Measurements from ENCODE around the gene SLC24A3. TPM values are rescaled to one million over a fixed set of nuclear protein-coding genes. Genes with fewer than 3 reads are reported as not detected.

SLC24A3 gene
- total RNA-seq, 1 experiment from 2014 or later = not detected

DNA sequence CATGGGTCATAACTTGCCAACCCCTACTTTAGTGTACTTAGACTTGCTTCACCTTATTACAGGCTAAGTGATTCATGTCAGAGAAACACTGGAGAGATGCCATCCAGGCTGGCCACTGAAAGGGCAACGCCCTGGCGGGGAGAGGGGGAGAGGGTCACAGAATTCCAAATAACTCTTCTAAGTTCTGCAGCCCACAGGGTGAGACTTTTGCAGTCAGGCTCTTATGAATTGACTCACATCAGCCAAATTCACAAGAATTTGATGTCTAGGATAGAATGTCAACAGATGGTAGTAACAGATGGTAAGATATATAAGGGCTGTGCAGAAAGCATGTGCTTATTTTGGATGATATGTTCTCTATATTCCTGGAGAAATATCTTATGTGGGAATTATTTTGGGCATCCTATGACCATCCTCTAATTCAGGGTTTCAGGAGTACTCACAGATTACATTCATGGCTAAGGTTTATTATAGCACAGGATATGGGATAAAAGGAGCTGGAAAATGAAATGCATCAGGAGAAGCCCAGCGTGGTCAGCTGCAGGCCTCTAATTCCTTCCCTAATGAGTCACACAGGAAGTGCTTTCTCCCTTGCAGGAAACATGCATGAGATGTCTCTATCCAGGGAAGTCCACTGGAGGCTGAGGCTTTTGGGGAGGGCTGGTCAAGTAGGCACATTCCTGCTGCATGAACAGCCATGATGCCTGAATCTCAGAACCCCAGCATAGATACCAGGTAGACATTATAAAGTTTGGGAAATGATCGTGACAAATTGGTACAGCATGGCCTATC, 486.9 kb downstream of the SLC24A3 start:
- H3K4me1 ChIP-seq (replicated peaks) = peaks cover 21% of the 10 kb centered on the region
- H3K27me3 ChIP-seq (replicated peaks) = no peaks in the 10 kb centered on the region
- no peaks in the 10 kb centered on the region; the same call in 1 of the 2 replicates for H3K9me3 ChIP-seq (replicated peaks)
- peak overlapping the region; percentile 55 for H3K27ac ChIP-seq
- peak; percentile 61 to 83 for DNase-seq (ENCODE audit: low read depth in 1 of 2, low spot score in 2 of 2)
- no peak overlapping the region for H3K4me3 ChIP-seq
- H3K36me3 ChIP-seq = no peaks in the 10 kb centered on the region

- Histone ChIP-seq H3K4me1 (replicated peaks) (peaks cover 21% of the 10 kb centered on the region), H3K4me3 (no peak overlapping the region), H3K27me3 (replicated peaks) (no peaks in the 10 kb centered on the region), H3K36me3 (no peaks in the 10 kb centered on the region), H3K27ac (no peak overlapping the region), H3K9me3 (replicated peaks) (no peaks in the 10 kb centered on the region; the same call in 1 of the 2 replicates)
- DNase-seq (ENCODE audit: low read depth in 1 of 2, low spot score in 2 of 2) = no peak
Measured at GRCh38 chr20:19701429-19701828, 489.0 kb downstream of the SLC24A3 start.

DNA sequence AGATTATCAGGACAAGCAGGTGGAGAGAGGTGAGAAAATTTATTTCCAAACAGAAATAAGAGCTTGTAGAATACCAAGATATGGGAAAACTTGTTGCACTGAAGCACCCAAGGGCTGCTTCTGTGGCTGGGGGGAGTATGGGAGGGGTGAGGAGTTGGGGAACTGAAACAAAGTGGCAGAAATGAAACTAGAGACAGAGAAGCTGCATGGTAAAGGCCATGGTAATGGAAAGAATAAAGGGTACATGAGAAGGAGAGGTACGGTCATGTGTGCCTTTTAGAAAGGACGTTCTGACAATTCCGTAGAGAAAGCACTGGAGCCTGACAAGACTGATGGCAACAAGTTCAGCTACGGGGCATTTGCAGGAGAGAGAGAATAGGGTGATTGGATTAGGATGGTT, 494.0 kb downstream of the SLC24A3 start:
- H3K36me3 ChIP-seq = no peaks in the 10 kb centered on the region
- no peak overlapping the region for H3K4me3 ChIP-seq
- H3K4me1 ChIP-seq (replicated peaks) = no peaks in the 10 kb centered on the region
- no peak overlapping the region for H3K27ac ChIP-seq
- H3K27me3 ChIP-seq (replicated peaks) = 0 out of 2 replicates have a peak, but pooled peaks cover 5% of the 10 kb centered on the region
- no peaks in the 10 kb centered on the region; the same call in 1 of the 2 replicates for H3K9me3 ChIP-seq (replicated peaks)
- DNase-seq (ENCODE audit: low read depth in 1 of 2, low spot score in 2 of 2) = no peak

- Histone ChIP-seq H3K4me3 (no peak overlapping the region), H3K4me1 (replicated peaks) (no peaks in the 10 kb centered on the region), H3K27me3 (replicated peaks) (0 out of 2 replicates have a peak, but pooled peaks cover 5% of the 10 kb centered on the region), H3K36me3 (no peaks in the 10 kb centered on the region), H3K9me3 (replicated peaks) (no peaks in the 10 kb centered on the region), H3K27ac (no peak overlapping the region)
- DNase-seq (ENCODE audit: low read depth in 1 of 2, low spot score in 2 of 2) = no peak
Measured at GRCh38 chr20:19709635-19710335, 497.3 kb downstream of the SLC24A3 start.

DNA sequence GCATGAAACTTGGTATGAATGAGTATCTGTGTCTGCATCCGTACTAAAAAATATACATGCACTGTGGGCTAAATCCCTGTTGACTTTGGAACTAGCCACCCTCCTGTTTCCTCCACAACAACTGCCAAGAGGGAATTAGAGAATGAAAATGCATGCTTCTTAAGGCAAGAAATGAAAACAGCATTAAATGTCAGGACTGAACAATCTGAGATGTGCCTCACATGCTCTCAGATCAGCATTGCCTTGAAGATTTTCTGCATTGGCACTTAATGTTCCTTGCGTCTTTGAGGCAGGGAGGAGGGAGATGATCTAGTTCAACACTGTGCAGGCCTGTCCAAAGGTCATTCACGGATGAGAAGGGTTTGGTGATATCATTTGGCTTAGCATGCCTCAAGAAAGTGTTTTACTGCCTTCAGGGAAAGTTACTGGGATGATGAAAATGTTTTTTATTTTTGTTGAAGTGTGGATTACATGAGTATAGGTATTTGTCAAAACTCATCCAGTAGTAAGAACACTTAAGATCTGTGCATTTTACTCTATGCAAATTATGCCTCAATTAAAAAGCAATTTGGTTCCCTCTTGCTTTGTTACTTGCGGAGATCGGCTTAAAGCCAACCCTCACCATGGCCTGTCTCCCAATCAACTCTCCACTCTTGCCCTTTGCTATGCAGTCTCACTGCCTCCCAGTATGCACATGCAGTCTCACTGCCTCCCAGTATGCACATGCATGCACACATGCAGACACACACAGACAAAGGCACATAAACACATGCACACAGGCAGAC, 498.1 kb downstream of the SLC24A3 start:
- H3K27me3 ChIP-seq (replicated peaks) = 0 out of 2 replicates have a peak, but pooled peaks cover 5% of the 10 kb centered on the region
- H3K4me1 ChIP-seq (replicated peaks) = no peaks in the 10 kb centered on the region
- no peak overlapping the region for H3K27ac ChIP-seq
- no peak overlapping the region for H3K4me3 ChIP-seq
- DNase-seq (ENCODE audit: low read depth in 1 of 2, low spot score in 2 of 2) = no peak
- no peaks in the 10 kb centered on the region for H3K36me3 ChIP-seq
- H3K9me3 ChIP-seq (replicated peaks) = no peaks in the 10 kb centered on the region

DNA sequence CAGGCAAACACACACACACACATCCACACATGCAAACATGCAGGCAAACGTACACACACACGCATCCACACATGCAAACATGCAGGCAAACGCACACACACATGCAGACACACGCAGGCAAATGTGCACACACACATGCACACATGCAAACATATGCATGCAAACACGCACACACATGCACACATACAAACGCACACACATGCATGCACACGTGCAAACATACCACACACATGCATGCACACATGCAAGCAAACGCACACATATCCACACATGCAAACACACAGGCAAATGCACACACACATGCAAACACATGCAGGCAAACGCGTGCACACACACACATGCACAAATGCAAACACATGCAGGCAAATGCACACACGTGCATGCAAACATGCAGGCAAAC, 498.7 kb downstream of the SLC24A3 start:
- no peak overlapping the region for H3K27ac ChIP-seq
- H3K27me3 ChIP-seq (replicated peaks) = 0 out of 2 replicates have a peak, but pooled peaks cover 5% of the 10 kb centered on the region
- H3K9me3 ChIP-seq (replicated peaks) = peaks cover 3% of the 10 kb centered on the region; the same call in 1 of the 2 replicates
- no peak overlapping the region for H3K4me3 ChIP-seq
- H3K4me1 ChIP-seq (replicated peaks) = no peaks in the 10 kb centered on the region
- no peak for DNase-seq (ENCODE audit: low read depth in 1 of 2, low spot score in 2 of 2)
- no peaks in the 10 kb centered on the region for H3K36me3 ChIP-seq

- H3K36me3 ChIP-seq = no peaks in the 10 kb centered on the region
- no peaks in the 10 kb centered on the region for H3K27me3 ChIP-seq (replicated peaks)
- H3K4me1 ChIP-seq (replicated peaks) = no peaks in the 10 kb centered on the region
- no peak for DNase-seq (ENCODE audit: low read depth in 1 of 2, low spot score in 2 of 2)
- peaks cover 8% of the 10 kb centered on the region; the same call in 1 of the 2 replicates for H3K9me3 ChIP-seq (replicated peaks)
- no peak overlapping the region for H3K4me3 ChIP-seq
- no peak overlapping the region for H3K27ac ChIP-seq
Measured at GRCh38 chr20:19712721-19713260, 500.3 kb downstream of the SLC24A3 start.

DNA sequence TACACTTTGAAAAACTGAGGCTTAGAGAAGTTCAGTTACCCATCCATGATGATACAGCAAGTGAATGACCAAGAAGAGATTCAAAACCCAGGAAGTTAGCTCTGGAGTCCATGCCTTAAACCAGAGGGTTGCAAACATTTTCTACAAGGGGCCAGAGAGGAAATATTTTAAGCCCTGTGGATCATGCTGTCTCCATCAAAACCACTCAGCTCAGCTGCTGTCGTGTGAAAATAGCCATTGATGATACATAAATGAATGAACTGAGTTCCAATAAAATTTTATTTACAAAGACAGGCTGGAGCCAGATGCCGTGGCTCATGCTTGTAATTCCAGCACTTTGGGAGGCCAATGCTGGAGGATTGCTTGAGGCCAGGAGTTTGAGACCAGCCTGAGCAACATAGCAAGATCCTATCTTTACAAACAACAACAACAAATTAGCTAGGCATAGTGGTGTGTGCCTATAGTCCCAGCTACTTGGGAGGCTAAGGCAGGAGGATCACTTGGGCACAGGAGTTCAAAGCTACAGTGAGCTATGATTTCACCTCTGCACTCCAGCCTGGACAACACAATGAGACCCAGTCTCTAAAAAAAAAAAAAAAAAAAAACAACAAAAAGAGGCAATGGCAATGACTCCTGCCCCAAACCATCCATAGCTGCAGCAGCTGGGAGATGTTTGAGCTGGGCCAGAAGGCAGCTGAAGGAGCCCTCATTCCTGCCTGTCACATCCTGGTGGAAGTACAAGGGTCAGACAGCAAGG, 501.6 kb downstream of the SLC24A3 start:
- no peak overlapping the region for H3K27ac ChIP-seq
- no peak for DNase-seq (ENCODE audit: low read depth in 1 of 2, low spot score in 2 of 2)

DNA sequence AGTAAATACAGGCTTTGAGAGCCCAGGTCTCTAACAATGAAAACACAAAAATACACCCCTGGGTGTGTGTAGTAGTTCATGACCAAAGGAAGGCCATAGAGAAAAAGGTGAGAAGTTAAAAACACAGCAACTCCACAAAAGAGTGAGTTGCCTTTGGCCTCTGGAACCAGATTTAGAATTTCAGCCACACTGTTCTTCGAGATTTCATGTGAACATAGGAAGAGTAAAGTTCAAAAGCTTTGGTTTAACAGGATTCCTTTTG, 502.1 kb downstream of the SLC24A3 start:
- Histone ChIP-seq H3K4me1 (replicated peaks) (no peaks in the 10 kb centered on the region), H3K9me3 (replicated peaks) (peaks cover 8% of the 10 kb centered on the region; the same call in 1 of the 2 replicates), H3K27ac (no peak overlapping the region), H3K36me3 (no peaks in the 10 kb centered on the region), H3K4me3 (no peak overlapping the region), H3K27me3 (replicated peaks) (no peaks in the 10 kb centered on the region)
- DNase-seq (ENCODE audit: low read depth in 1 of 2, low spot score in 2 of 2) = no peak

More for the DNA sequence above, 501.6 kb downstream of the SLC24A3 start:
- no peaks in the 10 kb centered on the region for H3K27me3 ChIP-seq (replicated peaks)
- H3K9me3 ChIP-seq (replicated peaks) = peaks cover 8% of the 10 kb centered on the region; the same call in 1 of the 2 replicates
- no peak overlapping the region for H3K4me3 ChIP-seq
- H3K4me1 ChIP-seq (replicated peaks) = no peaks in the 10 kb centered on the region
- no peaks in the 10 kb centered on the region for H3K36me3 ChIP-seq

- H3K36me3 ChIP-seq = no peaks in the 10 kb centered on the region
- DNase-seq (ENCODE audit: low read depth in 1 of 2, low spot score in 2 of 2) = no peak
- no peak overlapping the region for H3K4me3 ChIP-seq
- no peaks in the 10 kb centered on the region for H3K4me1 ChIP-seq (replicated peaks)
- no peak overlapping the region for H3K27ac ChIP-seq
- H3K27me3 ChIP-seq (replicated peaks) = no peaks in the 10 kb centered on the region
- H3K9me3 ChIP-seq (replicated peaks) = peaks cover 8% of the 10 kb centered on the region; the same call in 1 of the 2 replicates
Measured at GRCh38 chr20:19715986-19716385, 503.5 kb downstream of the SLC24A3 start.

- Histone ChIP-seq H3K4me1 (replicated peaks) (no peaks in the 10 kb centered on the region), H3K27me3 (replicated peaks) (0 out of 2 replicates have a peak, but pooled peaks cover 3% of the 10 kb centered on the region), H3K9me3 (replicated peaks) (peaks cover 8% of the 10 kb centered on the region; the same call in 1 of the 2 replicates), H3K36me3 (no peaks in the 10 kb centered on the region), H3K27ac (no peak overlapping the region), H3K4me3 (no peak overlapping the region)
- no peak for DNase-seq (ENCODE audit: low read depth in 1 of 2, low spot score in 2 of 2)
Measured at GRCh38 chr20:19718880-19719279, 506.4 kb downstream of the SLC24A3 start.

- H3K36me3 ChIP-seq = no peaks in the 10 kb centered on the region
- H3K27ac ChIP-seq = no peak overlapping the region
- DNase-seq (ENCODE audit: low read depth in 1 of 2, low spot score in 2 of 2) = no peak
- no peaks in the 10 kb centered on the region for H3K4me1 ChIP-seq (replicated peaks)
- 0 out of 2 replicates have a peak, but pooled peaks cover 3% of the 10 kb centered on the region for H3K27me3 ChIP-seq (replicated peaks)
- H3K4me3 ChIP-seq = no peak overlapping the region
- H3K9me3 ChIP-seq (replicated peaks) = peaks cover 7% of the 10 kb centered on the region; the same call in 1 of the 2 replicates
Measured at GRCh38 chr20:19720991-19721390, 508.5 kb downstream of the SLC24A3 start.

GRCh38 chr20:19723051-19723450, 510.6 kb downstream of the SLC24A3 start:
- Histone ChIP-seq H3K27me3 (replicated peaks) (0 out of 2 replicates have a peak, but pooled peaks cover 3% of the 10 kb centered on the region), H3K9me3 (replicated peaks) (no peaks in the 10 kb centered on the region; the same call in 1 of the 2 replicates), H3K4me3 (no peak overlapping the region), H3K4me1 (replicated peaks) (no peaks in the 10 kb centered on the region), H3K36me3 (no peaks in the 10 kb centered on the region), H3K27ac (no peak overlapping the region)
- no peak for DNase-seq (ENCODE audit: low read depth in 1 of 2, low spot score in 2 of 2)

Data from SJSA1 (cell line).